ENCODE results near the gene EIF2B4.
A peak's percentile ranks its signal among the peaks of the same experiment; 100 is the strongest.

The EIF2B4 gene

DNA sequence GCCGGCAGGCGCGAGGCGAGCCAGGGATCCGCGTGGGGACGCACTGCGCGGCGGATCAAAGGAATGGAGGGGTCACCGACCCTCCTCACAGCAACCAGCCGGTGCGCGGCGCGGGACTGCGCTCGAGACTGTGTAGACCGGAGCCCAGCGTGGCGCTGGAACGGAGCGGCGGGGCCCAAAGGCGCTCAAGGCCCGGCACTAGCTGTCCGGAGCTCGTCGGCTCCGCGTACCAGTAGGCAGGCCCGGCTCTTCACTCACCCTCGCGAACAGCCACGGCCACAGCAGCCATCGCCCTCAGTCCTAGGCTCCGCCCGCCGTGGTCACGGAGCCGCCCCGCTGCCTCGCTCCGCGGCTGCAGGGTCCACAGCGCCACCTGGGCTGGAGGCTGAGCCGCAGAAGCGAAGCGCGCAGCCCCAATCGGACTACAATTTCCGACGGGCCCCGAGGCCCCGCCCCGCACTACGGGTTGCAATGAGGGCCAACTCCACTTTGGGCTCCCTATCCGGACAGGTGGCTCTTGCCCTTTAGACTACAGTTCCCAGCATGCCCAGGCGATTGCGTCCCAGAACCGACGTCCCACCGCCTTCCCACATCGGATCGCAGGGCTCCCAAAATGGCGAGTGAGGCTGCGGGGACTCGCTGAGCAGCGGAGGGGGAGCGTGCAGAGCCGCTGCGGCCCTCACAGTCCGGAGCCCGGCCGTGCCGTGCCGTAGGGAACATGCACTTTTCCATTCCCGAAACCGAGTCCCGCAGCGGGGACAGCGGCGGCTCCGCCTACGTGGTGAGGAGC lies at the start of gene EIF2B4, which contains the start of gene SNX17:
Gene EIF2B4, minus strand, starts transcription at position 313 of the 790 bp plus-strand sequence. Its CDS starts 24 bp downstream, at position 289.
Gene SNX17, plus strand, starts transcription at position 591 of the 790 bp plus-strand sequence. Its CDS starts 128 bp downstream, at position 719.
- DNase-seq (ENCODE audit: low read depth in 3 of 3): peak; percentile 96 to 100 (median 98)

GRCh38 chr2:27416151-27416550 lies 46.0 kb upstream of the EIF2B4 start:
- DNase-seq (ENCODE audit: low read depth in 3 of 3): no peak

GRCh38 chr2:27412419-27413152 lies 42.4 kb upstream of the EIF2B4 start:
- no peak for DNase-seq (ENCODE audit: low read depth in 3 of 3)

GRCh38 chr2:27409321-27410073 lies 39.4 kb upstream of the EIF2B4 start, which contains the start of gene PPM1G:
Gene PPM1G (minus strand): TSS chr2:27409591. CDS start chr2:27409422, 169 bp downstream.
- peak; percentile 94 to 98 (median 95) for DNase-seq (ENCODE audit: low read depth in 3 of 3)

- DNase-seq (ENCODE audit: low read depth in 3 of 3): no peak
Observed at GRCh38 chr2:27408601-27409320, 38.6 kb upstream of the EIF2B4 start.

DNA sequence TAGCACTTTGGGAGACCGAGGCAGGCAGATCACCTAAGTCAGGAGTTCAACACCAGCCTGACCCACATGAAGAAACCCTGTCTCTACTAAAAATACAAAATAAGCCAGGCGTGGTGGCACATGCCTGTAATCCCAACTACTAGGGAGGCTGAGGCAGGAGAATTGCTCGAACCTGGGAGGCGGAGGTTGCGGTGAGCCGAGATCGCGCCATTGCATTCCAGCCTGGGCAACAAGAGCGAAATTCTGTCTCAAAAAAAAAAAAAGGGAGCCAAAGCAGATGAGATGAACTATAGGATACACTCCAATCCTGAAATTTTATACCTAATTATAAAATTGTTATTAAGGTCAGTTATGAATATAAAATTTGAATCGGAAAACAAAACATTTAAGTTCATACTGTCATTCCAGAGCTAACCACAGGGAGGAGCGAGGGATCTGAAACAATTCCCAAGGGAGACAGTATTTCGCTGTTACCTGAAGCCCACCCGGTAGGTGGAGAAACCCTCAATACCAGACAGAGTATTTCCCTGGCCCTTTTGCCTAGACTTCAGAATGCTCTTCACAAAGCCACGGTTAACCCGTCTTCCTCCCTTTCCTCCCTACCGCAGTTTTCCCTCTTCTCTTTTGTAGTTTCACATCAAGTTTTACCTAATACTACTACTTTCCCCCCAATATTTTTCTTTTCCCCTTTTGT lies 37.8 kb upstream of the EIF2B4 start:
- no peak for DNase-seq (ENCODE audit: low read depth in 3 of 3)

DNA sequence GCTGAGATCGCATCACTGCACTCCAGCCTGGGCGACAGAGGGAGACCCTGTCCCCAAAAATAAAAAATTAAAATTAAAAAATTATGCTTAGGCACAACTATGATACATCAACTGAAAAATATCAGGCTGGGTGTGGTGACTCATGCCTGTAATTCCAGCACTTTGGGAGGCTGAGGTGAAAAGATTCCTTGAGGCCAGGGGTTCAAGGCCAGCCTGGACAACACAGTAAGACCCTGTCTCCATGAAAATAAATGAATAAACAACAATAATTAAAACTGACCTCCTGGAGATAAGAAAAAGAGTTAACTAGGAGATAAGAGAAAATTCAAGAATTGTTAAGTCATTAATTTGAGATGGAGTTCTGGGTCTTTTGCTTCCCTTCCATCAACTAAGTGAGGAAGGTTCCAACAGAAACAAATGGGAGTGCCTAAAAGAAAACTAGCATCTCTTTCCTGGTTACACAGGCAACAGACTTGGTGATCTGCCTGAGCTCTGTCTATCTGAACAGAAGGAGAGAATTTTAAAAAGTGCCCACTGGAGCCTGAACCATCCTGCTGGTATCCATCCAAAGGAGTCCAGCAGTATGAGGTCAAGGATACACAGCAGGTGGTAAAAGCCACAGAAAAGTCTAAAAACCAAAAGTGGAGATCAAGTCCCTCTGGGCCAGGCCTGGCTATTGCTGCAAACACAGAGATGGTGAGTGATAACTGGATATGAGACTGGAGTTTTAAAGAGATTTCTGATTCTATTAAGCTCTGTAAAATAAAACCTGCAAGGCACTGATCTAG lies 30.4 kb upstream of the EIF2B4 start:
- DNase-seq (ENCODE audit: low read depth in 3 of 3): no peak

DNA sequence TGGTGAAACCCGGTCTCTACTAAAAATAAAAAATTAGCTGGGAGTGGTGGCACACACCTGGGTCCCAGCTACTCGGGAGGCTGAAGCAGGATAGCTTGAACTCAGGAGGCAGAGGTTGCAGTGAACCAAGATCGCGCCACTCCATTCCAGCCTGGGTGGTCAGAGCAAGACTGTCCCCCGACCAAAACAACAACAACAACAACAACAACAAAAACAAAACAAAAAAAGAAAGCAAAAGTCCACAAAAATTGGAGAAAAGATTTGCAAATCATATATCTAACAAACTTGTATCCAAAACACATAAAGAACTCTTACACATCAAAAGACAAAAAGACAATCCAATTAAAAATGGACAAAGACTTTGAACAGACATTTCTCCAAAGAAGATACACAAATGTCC lies 28.8 kb upstream of the EIF2B4 start:
- DNase-seq (ENCODE audit: low read depth in 3 of 3): no peak

GRCh38 chr2:27393225-27393624 lies 23.1 kb upstream of the EIF2B4 start:
- DNase-seq (ENCODE audit: low read depth in 3 of 3): no peak

- DNase-seq (ENCODE audit: low read depth in 3 of 3): no peak
Observed at GRCh38 chr2:27390822-27391679, 20.9 kb upstream of the EIF2B4 start.

- DNase-seq (ENCODE audit: low read depth in 3 of 3): no peak
Observed at GRCh38 chr2:27381577-27382181, 11.5 kb upstream of the EIF2B4 start.

- DNase-seq (ENCODE audit: low read depth in 3 of 3): peak; percentile 73 to 86 (median 86)
Observed at GRCh38 chr2:27380626-27381545, 10.7 kb upstream of the EIF2B4 start, which contains the start of gene ZNF513. Gene ZNF513 (minus strand): TSS chr2:27380734. CDS start chr2:27380526, 208 bp downstream.

DNA sequence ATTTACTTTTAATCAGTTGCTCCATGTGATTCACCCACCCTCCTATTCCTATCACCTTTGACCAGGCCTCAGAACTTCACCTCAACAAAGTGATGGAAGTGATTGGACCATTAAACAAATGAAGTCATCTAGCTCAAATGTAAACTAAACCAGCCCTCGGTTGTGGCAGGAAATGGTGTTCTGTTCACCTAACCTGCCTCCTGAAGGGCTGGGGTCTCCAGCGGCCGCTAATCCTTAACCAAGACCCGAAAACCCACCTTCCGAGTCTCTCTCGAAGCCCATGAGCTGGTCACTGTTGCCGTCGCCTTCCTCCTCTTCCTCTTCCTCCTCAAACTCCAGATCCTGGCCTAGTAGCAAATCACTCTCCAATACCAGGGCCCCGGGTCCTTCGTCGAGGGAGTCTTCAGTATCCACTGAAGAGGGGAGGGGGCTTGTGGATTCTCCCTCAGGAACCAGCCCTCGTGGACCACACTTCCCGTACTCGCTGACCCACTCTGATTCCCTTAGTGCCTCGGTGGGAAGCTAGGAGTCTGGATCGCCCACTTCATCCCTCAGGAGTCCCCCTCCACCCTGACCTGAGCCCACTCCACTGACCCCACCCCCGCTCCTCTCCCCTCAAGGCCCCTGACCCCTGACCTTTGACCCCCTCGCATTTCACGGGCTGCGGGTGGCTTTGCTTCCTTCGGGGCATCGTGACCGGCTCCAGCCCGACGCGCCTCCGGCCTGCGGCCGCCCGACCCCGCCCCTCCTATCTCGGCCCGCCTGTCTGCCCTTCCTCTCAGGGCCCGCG lies 9.9 kb upstream of the EIF2B4 start:
- peak in 1 of 3 donors; percentile 52 for DNase-seq (ENCODE audit: low read depth in 3 of 3)

DNA sequence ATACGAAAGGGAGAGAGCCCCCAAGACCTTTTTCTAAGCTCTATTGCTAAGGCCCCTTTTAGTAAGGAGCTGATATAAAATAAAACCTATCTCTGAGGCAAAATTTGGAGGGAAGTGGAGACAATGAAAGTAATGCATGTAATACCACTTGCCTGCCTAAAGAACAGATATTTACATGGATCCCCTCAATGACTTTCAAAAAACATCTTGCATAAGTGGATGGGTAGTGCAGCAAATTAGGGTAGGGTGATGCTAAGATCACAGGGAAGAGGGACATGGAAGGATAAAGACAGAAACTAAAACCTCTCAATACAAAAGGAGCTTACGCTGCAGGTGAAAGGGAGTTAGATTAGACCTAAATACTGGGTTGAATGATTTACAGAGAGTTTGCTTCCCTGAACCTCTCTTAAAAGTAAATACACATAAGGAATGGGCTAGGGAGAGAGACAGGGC lies 9.3 kb upstream of the EIF2B4 start:
- DNase-seq (ENCODE audit: low read depth in 3 of 3): no peak

DNA sequence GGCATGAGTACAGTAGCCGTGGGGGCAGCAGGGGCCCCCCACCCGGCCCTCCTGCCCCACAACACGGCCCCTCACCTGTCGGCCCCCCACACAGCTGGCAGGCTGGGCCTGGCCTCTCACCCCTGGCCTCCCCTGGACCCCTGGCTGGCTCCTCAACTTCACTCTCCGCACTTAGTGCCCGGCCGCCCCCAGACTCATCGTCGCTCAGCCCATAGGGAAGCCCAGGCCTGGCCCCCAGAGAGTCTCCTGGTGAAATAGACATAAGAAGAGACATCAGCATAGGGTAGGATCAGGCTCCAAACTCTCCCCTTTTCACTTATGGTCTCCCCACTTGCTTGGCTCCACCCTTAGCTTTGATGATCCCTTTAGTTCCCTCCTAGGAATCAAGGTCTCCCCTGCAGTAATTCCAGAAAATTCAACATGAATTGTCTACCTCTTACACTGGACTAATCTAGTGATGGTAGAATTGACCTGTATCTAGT lies 8.7 kb upstream of the EIF2B4 start:
- no peak for DNase-seq (ENCODE audit: low read depth in 3 of 3)
